ENCODE data around the gene SMAD4. TPM values are rescaled to one million over a fixed set of nuclear protein-coding genes. Genes with fewer than 3 reads are reported as not detected.

Gene SMAD4
- total RNA-seq, 1 experiment from 2014 or later = 61.3 TPM

GRCh38 chr18:51064256-51064655 is 34.2 kb downstream of the SMAD4 start:
- intact Hi-C loops (cut with micrococcal nuclease; ENCODE audit: unreplicated experiment) (no loop called here), in situ Hi-C loops (cut with HindIII; ENCODE audit: low pct_unique_long_range_greater_than_20kb, low sequenced_read_pairs) (no loop called here)
- Histone ChIP-seq H3K4me3 (ENCODE audit: low read depth in 2 of 2, low read length in 2 of 2) (no peak overlapping the region), H3K36me3 (ENCODE audit: control insufficient read depth, insufficient read depth, low read length) (peaks cover 4% of the 10 kb centered on the region; the same call in 1 of the 2 replicates), H3K4me1 (ENCODE audit: control insufficient read depth, insufficient read depth, low read length) (no peaks in the 10 kb centered on the region; the same call in 1 of the 2 replicates), H3K27me3 (ENCODE audit: control insufficient read depth, insufficient read depth, low read length) (no peaks in the 10 kb centered on the region), H3K27ac (ENCODE audit: low read length) (no peak overlapping the region), H3K9me3 (ENCODE audit: control insufficient read depth, insufficient read depth, low read depth, low read length) (no peaks in the 10 kb centered on the region)
- no TSS peak for BruUV-seq (replicated peaks)
- ATAC-seq (no peak), DNase-seq (ENCODE audit: low read depth, low spot score) (no peak)
- CTCF ChIA-PET = no interaction called here
- TF ChIP-seq POLR2AphosphoS5 (IDR thresholded peaks at IDR 0.05; ENCODE audit: low read depth, low read length) (no peak), SIN3A (IDR thresholded peaks at IDR 0.05; ENCODE audit: borderline replicate concordance, insufficient read depth, low read depth, low read length) (no peak), TCF7L2 (IDR thresholded peaks at IDR 0.05; ENCODE audit: low read depth, low read length) (no peak)
- TF ChIP-seq, protein P1, sequence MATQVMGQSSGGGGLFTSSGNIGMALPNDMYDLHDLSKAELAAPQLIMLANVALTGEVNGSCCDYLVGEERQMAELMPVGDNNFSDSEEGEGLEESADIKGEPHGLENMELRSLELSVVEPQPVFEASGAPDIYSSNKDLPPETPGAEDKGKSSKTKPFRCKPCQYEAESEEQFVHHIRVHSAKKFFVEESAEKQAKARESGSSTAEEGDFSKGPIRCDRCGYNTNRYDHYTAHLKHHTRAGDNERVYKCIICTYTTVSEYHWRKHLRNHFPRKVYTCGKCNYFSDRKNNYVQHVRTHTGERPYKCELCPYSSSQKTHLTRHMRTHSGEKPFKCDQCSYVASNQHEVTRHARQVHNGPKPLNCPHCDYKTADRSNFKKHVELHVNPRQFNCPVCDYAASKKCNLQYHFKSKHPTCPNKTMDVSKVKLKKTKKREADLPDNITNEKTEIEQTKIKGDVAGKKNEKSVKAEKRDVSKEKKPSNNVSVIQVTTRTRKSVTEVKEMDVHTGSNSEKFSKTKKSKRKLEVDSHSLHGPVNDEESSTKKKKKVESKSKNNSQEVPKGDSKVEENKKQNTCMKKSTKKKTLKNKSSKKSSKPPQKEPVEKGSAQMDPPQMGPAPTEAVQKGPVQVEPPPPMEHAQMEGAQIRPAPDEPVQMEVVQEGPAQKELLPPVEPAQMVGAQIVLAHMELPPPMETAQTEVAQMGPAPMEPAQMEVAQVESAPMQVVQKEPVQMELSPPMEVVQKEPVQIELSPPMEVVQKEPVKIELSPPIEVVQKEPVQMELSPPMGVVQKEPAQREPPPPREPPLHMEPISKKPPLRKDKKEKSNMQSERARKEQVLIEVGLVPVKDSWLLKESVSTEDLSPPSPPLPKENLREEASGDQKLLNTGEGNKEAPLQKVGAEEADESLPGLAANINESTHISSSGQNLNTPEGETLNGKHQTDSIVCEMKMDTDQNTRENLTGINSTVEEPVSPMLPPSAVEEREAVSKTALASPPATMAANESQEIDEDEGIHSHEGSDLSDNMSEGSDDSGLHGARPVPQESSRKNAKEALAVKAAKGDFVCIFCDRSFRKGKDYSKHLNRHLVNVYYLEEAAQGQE (IDR thresholded peaks at IDR 0.05; ENCODE audit: insufficient read depth in 1 of 2, low read depth in 2 of 2, low read length in 1 of 2) = no peak
- TF ChIP-seq, protein P2, sequence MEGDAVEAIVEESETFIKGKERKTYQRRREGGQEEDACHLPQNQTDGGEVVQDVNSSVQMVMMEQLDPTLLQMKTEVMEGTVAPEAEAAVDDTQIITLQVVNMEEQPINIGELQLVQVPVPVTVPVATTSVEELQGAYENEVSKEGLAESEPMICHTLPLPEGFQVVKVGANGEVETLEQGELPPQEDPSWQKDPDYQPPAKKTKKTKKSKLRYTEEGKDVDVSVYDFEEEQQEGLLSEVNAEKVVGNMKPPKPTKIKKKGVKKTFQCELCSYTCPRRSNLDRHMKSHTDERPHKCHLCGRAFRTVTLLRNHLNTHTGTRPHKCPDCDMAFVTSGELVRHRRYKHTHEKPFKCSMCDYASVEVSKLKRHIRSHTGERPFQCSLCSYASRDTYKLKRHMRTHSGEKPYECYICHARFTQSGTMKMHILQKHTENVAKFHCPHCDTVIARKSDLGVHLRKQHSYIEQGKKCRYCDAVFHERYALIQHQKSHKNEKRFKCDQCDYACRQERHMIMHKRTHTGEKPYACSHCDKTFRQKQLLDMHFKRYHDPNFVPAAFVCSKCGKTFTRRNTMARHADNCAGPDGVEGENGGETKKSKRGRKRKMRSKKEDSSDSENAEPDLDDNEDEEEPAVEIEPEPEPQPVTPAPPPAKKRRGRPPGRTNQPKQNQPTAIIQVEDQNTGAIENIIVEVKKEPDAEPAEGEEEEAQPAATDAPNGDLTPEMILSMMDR (IDR thresholded peaks at IDR 0.05) = no peak
- POLR2A ChIA-PET = no interaction called here

DNA sequence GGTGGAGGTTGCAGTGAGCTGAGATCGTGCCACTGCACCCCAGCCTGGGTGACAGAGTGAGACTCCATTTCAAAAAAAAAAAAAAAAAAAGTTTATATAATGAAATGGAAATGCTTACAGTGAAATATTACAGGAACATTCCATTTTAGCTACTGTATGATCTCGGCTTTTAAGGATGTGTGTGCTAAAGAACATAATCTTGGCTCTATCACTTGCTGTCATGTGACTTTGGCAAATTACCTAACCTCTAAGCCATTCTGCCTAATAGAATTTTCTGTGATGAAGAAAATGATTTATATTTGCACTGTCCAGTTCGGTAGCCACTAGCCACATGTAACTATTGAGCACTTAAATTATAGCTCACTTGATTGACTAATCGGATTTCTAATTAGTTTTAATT is 36.3 kb downstream of the SMAD4 start:
- in situ Hi-C loops (cut with HindIII; ENCODE audit: low pct_unique_long_range_greater_than_20kb, low sequenced_read_pairs) (no loop called here), intact Hi-C loops (cut with micrococcal nuclease; ENCODE audit: unreplicated experiment) (no loop called here)
- CTCF ChIA-PET = interaction anchor here (0.6 kb wide), 1 partner anchor 191 kb away, joined by 3 read pairs; no protein-coding TSS in a partner anchor
- ATAC-seq = no peak
- no peak overlapping the region for H3K4me3 ChIP-seq (ENCODE audit: low read depth in 2 of 2, low read length in 2 of 2)
- no peaks in the 10 kb centered on the region; the same call in 1 of the 2 replicates for H3K4me1 ChIP-seq (ENCODE audit: control insufficient read depth, insufficient read depth, low read length)
- no peaks in the 10 kb centered on the region for H3K27me3 ChIP-seq (ENCODE audit: control insufficient read depth, insufficient read depth, low read length)
- H3K36me3 ChIP-seq (ENCODE audit: control insufficient read depth, insufficient read depth, low read length) = no peaks in the 10 kb centered on the region; the same call in 1 of the 2 replicates
- POLR2A ChIA-PET = no interaction called here
- H3K9me3 ChIP-seq (ENCODE audit: control insufficient read depth, insufficient read depth, low read depth, low read length) = no peaks in the 10 kb centered on the region
- no peak for DNase-seq (ENCODE audit: low read depth, low spot score)
- BruUV-seq (replicated peaks) = no TSS peak
- no peak overlapping the region for H3K27ac ChIP-seq (ENCODE audit: low read length)
- TF ChIP-seq, protein P1 (IDR thresholded peaks at IDR 0.05; ENCODE audit: insufficient read depth in 1 of 2, low read depth in 2 of 2, low read length in 1 of 2) = no peak
- TF ChIP-seq SIN3A (IDR thresholded peaks at IDR 0.05; ENCODE audit: borderline replicate concordance, insufficient read depth, low read depth, low read length) = no peak
- TF ChIP-seq TCF7L2 (IDR thresholded peaks at IDR 0.05; ENCODE audit: low read depth, low read length) = no peak
- TF ChIP-seq POLR2AphosphoS5 (IDR thresholded peaks at IDR 0.05; ENCODE audit: low read depth, low read length) = no peak
- TF ChIP-seq, protein P2 (IDR thresholded peaks at IDR 0.05) = no peak
